GM21447 (cell line): ENCODE data around the gene FHL1.
"Not testable (repeated sequence)": the region's sequence is repeated elsewhere in the genome, so short reads cannot be mapped to it uniquely, and the experiment has no call there.

Source experiments
- ATAC-seq: cut with Tn5 transposase; IDR thresholded peaks from one replicate; pipeline ENCODE4 v1.9.1; 2021; ENCODE audit not compliant: unreplicated experiment

The FHL1 gene

GRCh38 chrX:136207546-136207945, 60.2 kb downstream of the FHL1 start:
- no peak for ATAC-seq

GRCh38 chrX:136209016-136209738, 61.8 kb downstream of the FHL1 start:
- no peak for ATAC-seq

- no peak for ATAC-seq
Observed at GRCh38 chrX:136209751-136210150, 62.4 kb downstream of the FHL1 start.

GRCh38 chrX:136210243-136210642, 62.9 kb downstream of the FHL1 start:
- ATAC-seq = no peak

GRCh38 chrX:136210806-136211205, 63.5 kb downstream of the FHL1 start:
- no peak for ATAC-seq

GRCh38 chrX:136211766-136212556, 64.6 kb downstream of the FHL1 start:
- ATAC-seq = no peak

GRCh38 chrX:136212557-136213111, 65.3 kb downstream of the FHL1 start:
- ATAC-seq = no peak

GRCh38 chrX:136214551-136214950, 67.2 kb downstream of the FHL1 start:
- no peak for ATAC-seq

- no peak for ATAC-seq
Observed at GRCh38 chrX:136215559-136215958, 68.2 kb downstream of the FHL1 start.

- ATAC-seq = no peak
Observed at GRCh38 chrX:136219893-136220292, 72.6 kb downstream of the FHL1 start.

GRCh38 chrX:136220540-136220939, 73.2 kb downstream of the FHL1 start:
- no peak for ATAC-seq

GRCh38 chrX:136220951-136221350, 73.6 kb downstream of the FHL1 start:
- no peak for ATAC-seq

- ATAC-seq = no peak
Observed at GRCh38 chrX:136221851-136222513, 74.6 kb downstream of the FHL1 start.

- no peak for ATAC-seq
Observed at GRCh38 chrX:136227074-136227473, 79.7 kb downstream of the FHL1 start.

GRCh38 chrX:136227948-136228838, 80.9 kb downstream of the FHL1 start:
- peak; percentile 83 for ATAC-seq

GRCh38 chrX:136228839-136229207, 81.5 kb downstream of the FHL1 start:
- peak; percentile 63 for ATAC-seq

- ATAC-seq = no peak
Observed at GRCh38 chrX:136237074-136237473, 89.7 kb downstream of the FHL1 start.

GRCh38 chrX:136237849-136238248, 90.5 kb downstream of the FHL1 start:
- ATAC-seq = not testable (repeated sequence)

- ATAC-seq = no peak
Observed at GRCh38 chrX:136246201-136246600, 98.9 kb downstream of the FHL1 start.

- ATAC-seq = peak; percentile 47
Observed at GRCh38 chrX:136250191-136251040, 103.1 kb downstream of the FHL1 start.
